K562 (cell line): ENCODE data around the gene BMP2K. TPM values are rescaled to one million over a fixed set of nuclear protein-coding genes. Genes with fewer than 3 reads are reported as not detected.

ENCODE experiments used
- CBFA2T2 ChIP-seq: fragments of 450-650 bp; conservative IDR thresholded peaks from 2 replicates; pipeline ENCODE4 v1.6.1; 2017; ENCODE audit warnings: mild to moderate bottlenecking
- HMG20B ChIP-seq: fragments of 250-450 bp; sonication (Bioruptor Pico); IDR thresholded peaks from 2 replicates; pipeline ENCODE4 v1.5.0; 2021; ENCODE audit warnings: mild to moderate bottlenecking
- KLF1 ChIP-seq: fragments of 450-650 bp; IDR thresholded peaks from 2 replicates; pipeline ENCODE4 v1.6.1; 2016; ENCODE audit warnings: missing genetic modification characterization, missing compliant biosample characterization
- KLF10 ChIP-seq: fragments of 250-450 bp; sonication (Bioruptor Pico); IDR thresholded peaks from 2 replicates; pipeline ENCODE4 v1.6.1; 2021; ENCODE audit warnings: matching md5 sums
- MBD2 ChIP-seq: sonication (generic); IDR thresholded peaks from 2 replicates; pipeline ENCODE4 v1.6.1; 2016; ENCODE audit warnings: low read depth, borderline replicate concordance
- MEIS2 ChIP-seq: fragments of 450-650 bp; IDR thresholded peaks from 2 replicates; pipeline ENCODE4 v1.6.1; 2014; ENCODE audit warnings: mild to moderate bottlenecking; ENCODE audit not compliant: partially characterized antibody
- POLR2A ChIP-seq: fragments of 450-650 bp; conservative IDR thresholded peaks from 2 replicates; pipeline ENCODE4 v1.6.1; 2016
- RB1 ChIP-seq: fragments of 450-650 bp; IDR thresholded peaks from 2 replicates; pipeline ENCODE4 v1.6.1; 2017; ENCODE audit warnings: low read depth, mild to moderate bottlenecking
- RFX1 ChIP-seq: fragments of 450-650 bp; IDR thresholded peaks from 2 replicates; pipeline ENCODE4 v1.6.1; 2016; ENCODE audit warnings: mild to moderate bottlenecking, moderate library complexity
- SETDB1 ChIP-seq: IDR thresholded peaks from one replicate; pipeline ENCODE4 v1.6.1; 2012; ENCODE audit warnings: low read length, control low read depth, inconsistent platforms
- SMARCC2 ChIP-seq: fragments of 450-650 bp; IDR thresholded peaks from 2 replicates; pipeline ENCODE4 v1.6.1; 2017; ENCODE audit warnings: antibody characterized with exemption, moderate library complexity, mild to moderate bottlenecking, low read depth
- SNRNP70 ChIP-seq: fragments of 200-400 bp; formaldehyde crosslinking; optimal IDR thresholded peaks from 2 replicates; pipeline ENCODE3; 2017; ENCODE audit warnings: low read depth, low read length
- TSHZ1 ChIP-seq: fragments of 250-450 bp; sonication (Bioruptor Pico); IDR thresholded peaks from 2 replicates; pipeline ENCODE4 v1.4.0; 2020; ENCODE audit warnings: mild to moderate bottlenecking, moderate library complexity
- ZBTB7A ChIP-seq: IDR thresholded peaks from 2 replicates; pipeline ENCODE4 v1.6.1; 2011; ENCODE audit warnings: low read depth, mild to moderate bottlenecking, low read length, moderate library complexity, borderline replicate concordance; ENCODE audit not compliant: control insufficient read depth
- ZNF197 ChIP-seq: fragments of 200-800 bp; sonication (Bioruptor generic); IDR thresholded peaks from 2 replicates; pipeline ENCODE4 v1.6.1; 2016; ENCODE audit warnings: low read depth, missing genetic modification characterization, missing compliant biosample characterization
- ZNF445 ChIP-seq: fragments of 250-450 bp; sonication (Bioruptor Pico); IDR thresholded peaks from 2 replicates; pipeline ENCODE4 v1.4.0; 2020; ENCODE audit warnings: low read depth, mild to moderate bottlenecking, moderate library complexity
- polyA plus RNA-seq, 8 experiments: library from polyadenylated mRNA; depleted of rRNA in 4 of 8; stranded (reverse) in 5 of 8; unstranded in 3 of 8; fragments of >200 nt; fragmentation: Nextera tagmentation in 2 of 8; fragmentation: Illumina TruSeq in 1 of 8; extraction: Ambion mirVana in 2 of 8; extraction: Trizol in 1 of 8; gene quantifications; 2 replicates each; pipeline versions ENCODE4 v1.2.1 to v1.2.3, GENCODE V29; 2011 to 2014; ENCODE audit warnings: inconsistent platforms in 1 of 8, missing spikeins in 1 of 8
- total RNA-seq, 7 experiments: library from RNA; depleted of rRNA in 6 of 7; stranded (reverse); fragments of >200 nt in 6 of 7; fragmentation: Illumina TruSeq in 2 of 7; extraction: Trizol in 2 of 7; gene quantifications; 2 replicates each; pipeline versions ENCODE4 v1.2.1 to v1.2.3, GENCODE V29; 2011 to 2021; ENCODE audit warnings: low replicate concordance in 1 of 7
- TF ChIP-seq, protein P1 (sequence below): fragments of 250-450 bp; sonication (Bioruptor Pico); IDR thresholded peaks from 2 replicates; pipeline ENCODE4 v1.5.0; 2020; ENCODE audit warnings: mild to moderate bottlenecking
- TF ChIP-seq, protein P2 (sequence below), 2 experiments: fragments of 450-650 bp; IDR thresholded peaks; 2 replicates each; pipeline ENCODE4 v1.6.1; 2018; ENCODE audit warnings: mild to moderate bottlenecking in 2 of 2, low read depth in 1 of 2; ENCODE audit not compliant: partially characterized antibody in 2 of 2

The BMP2K gene
- total and polyA plus RNA-seq, 9 of the 15 experiments (the other 6 are each of a cell fraction or from before 2014, with no cell fraction given), result 17.0 to 217 (median 104) TPM

- TF ChIP-seq TSHZ1 (no peak), RFX1 (peak; percentile 51), SETDB1 (no peak), RB1 (no peak), MEIS2 (peak; percentile 77), SMARCC2 (peak; percentile 73), ZBTB7A (no peak), KLF10 (CRISPR knock-in tag) (no peak), HMG20B (no peak), KLF1 (tag) (no peak), ZNF197 (CRISPR knock-in tag) (no peak), SNRNP70 (no peak), ZNF445 (no peak), MBD2 (no peak), CBFA2T2 (peak; percentile 61; the same call in 1 of the 2 replicates), POLR2A (no peak)
- TF ChIP-seq, protein P1, sequence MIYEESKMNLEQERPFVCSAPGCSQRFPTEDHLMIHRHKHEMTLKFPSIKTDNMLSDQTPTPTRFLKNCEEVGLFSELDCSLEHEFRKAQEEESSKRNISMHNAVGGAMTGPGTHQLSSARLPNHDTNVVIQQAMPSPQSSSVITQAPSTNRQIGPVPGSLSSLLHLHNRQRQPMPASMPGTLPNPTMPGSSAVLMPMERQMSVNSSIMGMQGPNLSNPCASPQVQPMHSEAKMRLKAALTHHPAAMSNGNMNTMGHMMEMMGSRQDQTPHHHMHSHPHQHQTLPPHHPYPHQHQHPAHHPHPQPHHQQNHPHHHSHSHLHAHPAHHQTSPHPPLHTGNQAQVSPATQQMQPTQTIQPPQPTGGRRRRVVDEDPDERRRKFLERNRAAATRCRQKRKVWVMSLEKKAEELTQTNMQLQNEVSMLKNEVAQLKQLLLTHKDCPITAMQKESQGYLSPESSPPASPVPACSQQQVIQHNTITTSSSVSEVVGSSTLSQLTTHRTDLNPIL, result no peak
- TF ChIP-seq, protein P2, sequence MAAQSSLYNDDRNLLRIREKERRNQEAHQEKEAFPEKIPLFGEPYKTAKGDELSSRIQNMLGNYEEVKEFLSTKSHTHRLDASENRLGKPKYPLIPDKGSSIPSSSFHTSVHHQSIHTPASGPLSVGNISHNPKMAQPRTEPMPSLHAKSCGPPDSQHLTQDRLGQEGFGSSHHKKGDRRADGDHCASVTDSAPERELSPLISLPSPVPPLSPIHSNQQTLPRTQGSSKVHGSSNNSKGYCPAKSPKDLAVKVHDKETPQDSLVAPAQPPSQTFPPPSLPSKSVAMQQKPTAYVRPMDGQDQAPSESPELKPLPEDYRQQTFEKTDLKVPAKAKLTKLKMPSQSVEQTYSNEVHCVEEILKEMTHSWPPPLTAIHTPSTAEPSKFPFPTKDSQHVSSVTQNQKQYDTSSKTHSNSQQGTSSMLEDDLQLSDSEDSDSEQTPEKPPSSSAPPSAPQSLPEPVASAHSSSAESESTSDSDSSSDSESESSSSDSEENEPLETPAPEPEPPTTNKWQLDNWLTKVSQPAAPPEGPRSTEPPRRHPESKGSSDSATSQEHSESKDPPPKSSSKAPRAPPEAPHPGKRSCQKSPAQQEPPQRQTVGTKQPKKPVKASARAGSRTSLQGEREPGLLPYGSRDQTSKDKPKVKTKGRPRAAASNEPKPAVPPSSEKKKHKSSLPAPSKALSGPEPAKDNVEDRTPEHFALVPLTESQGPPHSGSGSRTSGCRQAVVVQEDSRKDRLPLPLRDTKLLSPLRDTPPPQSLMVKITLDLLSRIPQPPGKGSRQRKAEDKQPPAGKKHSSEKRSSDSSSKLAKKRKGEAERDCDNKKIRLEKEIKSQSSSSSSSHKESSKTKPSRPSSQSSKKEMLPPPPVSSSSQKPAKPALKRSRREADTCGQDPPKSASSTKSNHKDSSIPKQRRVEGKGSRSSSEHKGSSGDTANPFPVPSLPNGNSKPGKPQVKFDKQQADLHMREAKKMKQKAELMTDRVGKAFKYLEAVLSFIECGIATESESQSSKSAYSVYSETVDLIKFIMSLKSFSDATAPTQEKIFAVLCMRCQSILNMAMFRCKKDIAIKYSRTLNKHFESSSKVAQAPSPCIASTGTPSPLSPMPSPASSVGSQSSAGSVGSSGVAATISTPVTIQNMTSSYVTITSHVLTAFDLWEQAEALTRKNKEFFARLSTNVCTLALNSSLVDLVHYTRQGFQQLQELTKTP (IDR thresholded peaks at IDR 0.05; ENCODE audit: low read depth in 1 of 2, partially characterized antibody in 2 of 2), result peak; percentile 35 to 72
These were observed 11.6 kb upstream of the BMP2K start (continued) for GRCh38 chr4:78764498-78764961.
